Upper lobe of left lung (tissue), 4 donors: ENCODE data around the gene COA8.

Experiments used
- CTCF ChIP-seq, 6 experiments: fragments of 450-650 bp in 4 of 6; fragments of 200-600 bp in 2 of 6; sonication (generic) in 2 of 6; IDR thresholded peaks; one replicate each; pipeline ENCODE4 v1.5.1; 2016 to 2019; ENCODE audit warnings: antibody characterized with exemption in 6 of 6
- POLR2A ChIP-seq, 4 donors: fragments of 450-650 bp; IDR thresholded peaks; one replicate each; pipeline ENCODE4 v1.5.1; 2016 to 2017; ENCODE audit warnings: antibody characterized with exemption in 4 of 4, mild to moderate bottlenecking in 2 of 4
- POLR2AphosphoS5 ChIP-seq, 2 donors: sonication (generic); formaldehyde crosslinking; IDR thresholded peaks; one replicate each; pipeline ENCODE4 v1.5.1; 2017; ENCODE audit warnings: antibody characterized with exemption in 2 of 2

- TF ChIP-seq CTCF (IDR thresholded peaks at IDR 0.05), result no peak
- TF ChIP-seq POLR2AphosphoS5 (IDR thresholded peaks at IDR 0.05), result no peak
- no peak for TF ChIP-seq POLR2A (IDR thresholded peaks at IDR 0.05)
Measured at GRCh38 chr14:103549361-103550311, 13.1 kb upstream of the COA8 start.
